HEK293 (cell line): ENCODE results near the gene NPC1.

ENCODE experiments used
- ZBTB48 ChIP-seq: fragments of 450-650 bp; formaldehyde crosslinking; IDR thresholded peaks from 2 replicates; pipeline ENCODE4 v1.5.1; 2016; ENCODE audit warnings: missing biosample characterization, missing genetic modification characterization
- ZFP41 ChIP-seq: fragments of 450-650 bp; formaldehyde crosslinking; IDR thresholded peaks from 2 replicates; pipeline ENCODE4 v1.5.1; 2016; ENCODE audit warnings: missing biosample characterization, missing genetic modification characterization, borderline replicate concordance
- ZNF140 ChIP-seq: fragments of 450-650 bp; formaldehyde crosslinking; IDR thresholded peaks from 2 replicates; pipeline ENCODE4 v1.5.1; 2016; ENCODE audit warnings: missing biosample characterization, missing genetic modification characterization
- ZNF157 ChIP-seq: fragments of 450-650 bp; formaldehyde crosslinking; IDR thresholded peaks from 2 replicates; pipeline ENCODE4 v1.5.1; 2016; ENCODE audit warnings: missing biosample characterization, missing genetic modification characterization
- ZNF37A ChIP-seq: fragments of 450-650 bp; IDR thresholded peaks from 2 replicates; pipeline ENCODE4 v1.5.1; 2018; ENCODE audit warnings: missing biosample characterization, missing genetic modification characterization
- ZNF473 ChIP-seq: fragments of 450-650 bp; formaldehyde crosslinking; IDR thresholded peaks from 2 replicates; pipeline ENCODE4 v1.5.1; 2017; ENCODE audit warnings: missing biosample characterization, missing genetic modification characterization
- ZNF549 ChIP-seq: fragments of 450-650 bp; IDR thresholded peaks from 2 replicates; pipeline ENCODE4 v1.5.1; 2018; ENCODE audit warnings: missing biosample characterization, missing genetic modification characterization, mild to moderate bottlenecking, inconsistent platforms, moderate library complexity
- ZNF626 ChIP-seq: fragments of 450-650 bp; sonication (Bioruptor Pico); formaldehyde crosslinking; IDR thresholded peaks from 2 replicates; pipeline ENCODE4 v1.5.1; 2018; ENCODE audit warnings: missing biosample characterization, missing genetic modification characterization, inconsistent platforms
- TF ChIP-seq, protein P1 (sequence below): fragments of 450-650 bp; formaldehyde crosslinking; IDR thresholded peaks from 2 replicates; pipeline ENCODE4 v1.5.1; 2016; ENCODE audit warnings: missing biosample characterization, missing genetic modification characterization

DNA sequence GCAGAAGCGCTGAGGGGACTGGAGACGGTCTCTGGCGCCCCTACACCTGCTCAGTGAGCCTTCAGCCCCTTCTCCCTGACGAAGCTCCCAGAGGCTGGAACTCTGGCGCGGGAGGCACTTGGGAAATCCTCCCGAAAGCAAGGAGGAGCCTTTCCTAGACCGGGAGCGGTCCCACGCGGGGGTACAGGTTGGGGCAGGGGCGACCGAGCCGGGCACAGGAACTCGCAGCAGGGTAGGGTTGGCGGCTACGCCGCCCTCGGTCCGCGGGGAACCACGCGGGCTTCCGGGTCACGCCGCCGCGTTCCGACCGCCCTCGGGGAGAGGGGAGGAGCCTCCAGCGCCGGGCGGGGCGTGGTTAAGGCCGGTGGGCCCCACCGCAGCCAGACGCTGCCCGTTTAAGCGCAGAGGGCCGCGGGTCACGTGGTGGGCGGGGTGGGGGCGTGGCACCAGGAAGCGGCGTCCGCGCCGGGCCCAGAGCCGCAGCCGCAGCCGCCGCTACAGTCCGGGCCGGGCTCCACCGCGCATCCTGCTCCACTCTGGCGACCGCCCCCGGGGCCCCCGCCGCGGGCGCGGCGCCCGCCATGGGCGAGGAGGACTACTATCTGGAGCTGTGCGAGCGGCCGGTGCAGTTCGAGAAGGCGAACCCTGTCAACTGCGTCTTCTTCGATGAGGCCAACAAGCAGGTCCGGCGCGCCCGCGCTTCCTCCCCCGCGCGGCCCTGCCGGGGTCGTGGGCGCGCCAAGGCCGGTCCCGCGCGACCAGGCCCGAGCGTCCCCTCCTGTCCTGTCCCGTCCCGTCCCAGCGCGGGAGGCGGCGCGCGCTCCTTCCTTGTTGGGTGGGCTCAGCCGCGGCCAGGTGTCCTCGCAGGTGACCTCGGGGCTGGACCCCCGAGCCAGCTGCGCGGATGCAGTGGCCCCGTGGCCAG is 83.0 kb downstream of the NPC1 start, which contains the start of gene RMC1:
- TF ChIP-seq, protein P1, sequence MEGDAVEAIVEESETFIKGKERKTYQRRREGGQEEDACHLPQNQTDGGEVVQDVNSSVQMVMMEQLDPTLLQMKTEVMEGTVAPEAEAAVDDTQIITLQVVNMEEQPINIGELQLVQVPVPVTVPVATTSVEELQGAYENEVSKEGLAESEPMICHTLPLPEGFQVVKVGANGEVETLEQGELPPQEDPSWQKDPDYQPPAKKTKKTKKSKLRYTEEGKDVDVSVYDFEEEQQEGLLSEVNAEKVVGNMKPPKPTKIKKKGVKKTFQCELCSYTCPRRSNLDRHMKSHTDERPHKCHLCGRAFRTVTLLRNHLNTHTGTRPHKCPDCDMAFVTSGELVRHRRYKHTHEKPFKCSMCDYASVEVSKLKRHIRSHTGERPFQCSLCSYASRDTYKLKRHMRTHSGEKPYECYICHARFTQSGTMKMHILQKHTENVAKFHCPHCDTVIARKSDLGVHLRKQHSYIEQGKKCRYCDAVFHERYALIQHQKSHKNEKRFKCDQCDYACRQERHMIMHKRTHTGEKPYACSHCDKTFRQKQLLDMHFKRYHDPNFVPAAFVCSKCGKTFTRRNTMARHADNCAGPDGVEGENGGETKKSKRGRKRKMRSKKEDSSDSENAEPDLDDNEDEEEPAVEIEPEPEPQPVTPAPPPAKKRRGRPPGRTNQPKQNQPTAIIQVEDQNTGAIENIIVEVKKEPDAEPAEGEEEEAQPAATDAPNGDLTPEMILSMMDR = peak; percentile 82
- TF ChIP-seq ZNF549 (no peak), ZNF37A (no peak), ZFP41 (no peak), ZNF626 (tag by site-specific recombination) (no peak), ZNF140 (tag by site-specific recombination) (no peak), ZNF157 (tag by site-specific recombination) (no peak), ZNF473 (tag by site-specific recombination) (no peak), ZBTB48 (tag by site-specific recombination) (peak; percentile 85; the same call in 1 of the 2 replicates)
